HUES64 (cell line): ENCODE results near the gene CPZ.
"Not testable (repeated sequence)": the region's sequence is repeated elsewhere in the genome, so short reads cannot be mapped to it uniquely, and the experiment has no call there.

Experiments used
- H3K27ac ChIP-seq: 2 replicates; pipeline ENCODE4 v1.7.0; 2013; ENCODE audit warnings: low read depth, low read length, inconsistent platforms
- H3K27me3 ChIP-seq: 2 replicates; pipeline ENCODE4 v1.6.1; 2013; ENCODE audit warnings: mild to moderate bottlenecking, low read length; ENCODE audit not compliant: insufficient read depth
- H3K36me3 ChIP-seq: 2 replicates; pipeline ENCODE4 v1.6.1; 2013; ENCODE audit warnings: mild to moderate bottlenecking, low read length; ENCODE audit not compliant: insufficient read depth
- H3K4me1 ChIP-seq: 2 replicates; pipeline ENCODE4 v1.6.1; 2013; ENCODE audit warnings: mild to moderate bottlenecking, low read length, moderate library complexity; ENCODE audit not compliant: insufficient read depth
- H3K4me3 ChIP-seq: 2 replicates; pipeline ENCODE4 v1.5.1; 2013; ENCODE audit warnings: mild to moderate bottlenecking, low read length, moderate library complexity
- H3K9ac ChIP-seq: 2 replicates; pipeline ENCODE4 v1.6.1; 2013; ENCODE audit warnings: mild to moderate bottlenecking, low read depth, low read length
- H3K9me3 ChIP-seq: 2 replicates; pipeline ENCODE4 v1.6.1; 2013; ENCODE audit warnings: low read depth, low read length; ENCODE audit not compliant: insufficient read depth
- WGBS: fragments of 150-250, 120-280 bp; methylation state at CpG from one replicate; pipeline ENCODE4 v1.1.7; 2013; ENCODE audit warnings: missing lambda C conversion rate; 5-methylcytosine and 5-hydroxymethylcytosine counted together

CPZ gene

DNA sequence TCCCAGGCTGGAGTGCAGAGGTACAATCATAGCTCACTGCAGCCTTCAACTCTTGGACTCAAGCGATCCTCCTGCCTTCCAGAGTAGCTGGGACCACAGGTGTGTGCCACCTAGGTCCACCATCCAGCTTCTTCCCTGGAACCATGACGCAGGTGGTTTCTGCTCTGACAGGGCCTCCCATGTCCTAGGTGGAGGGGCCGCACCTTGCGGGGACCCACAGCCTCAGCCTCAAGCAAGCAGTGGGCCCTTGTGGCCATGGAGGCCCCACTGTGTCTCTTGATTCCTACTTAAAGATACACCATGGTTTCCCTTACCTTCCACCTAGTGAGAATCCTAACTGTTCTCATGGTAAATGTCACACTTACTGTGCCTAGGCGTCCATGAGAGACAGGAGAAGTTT is 19.3 kb upstream of the CPZ start:
- H3K4me1 ChIP-seq = peaks cover 9% of the 10 kb centered on the region
- 94% methylated on average over 5 of the region's 5 CpGs for WGBS

DNA sequence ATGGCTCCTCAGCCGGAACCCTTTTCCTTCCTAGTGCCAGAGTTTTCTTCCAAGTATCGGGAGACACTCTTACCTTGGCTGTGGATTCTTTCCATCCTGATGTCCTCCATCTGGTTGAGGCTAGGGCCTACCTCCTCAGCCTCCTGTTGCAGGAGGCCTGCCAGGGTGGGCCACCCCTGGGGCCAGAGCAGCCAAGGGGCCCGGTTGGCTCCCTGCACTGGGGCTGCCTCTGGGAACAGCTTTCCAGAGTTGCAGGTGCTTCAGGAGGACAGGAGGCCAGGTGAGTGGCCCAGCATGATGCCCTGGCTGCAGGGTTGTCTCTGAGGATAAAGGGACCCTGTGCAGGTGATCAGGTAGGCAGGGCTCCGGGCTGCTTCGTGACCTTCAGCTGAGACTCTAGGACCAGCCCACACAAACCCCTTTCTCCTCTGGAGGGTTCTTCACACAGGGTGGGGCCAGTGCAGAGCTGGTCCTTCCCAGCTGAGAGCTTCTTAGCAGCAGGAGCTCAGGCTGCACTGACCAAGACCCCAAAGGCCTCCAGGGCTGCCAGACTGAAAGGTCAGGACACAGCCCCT is 17.7 kb upstream of the CPZ start:
- Histone ChIP-seq H3K9ac (no peak overlapping the region), H3K4me1 (peaks cover 3% of the 10 kb centered on the region; the same call in 1 of the 2 replicates), H3K27ac (no peak overlapping the region), H3K9me3 (no peaks in the 10 kb centered on the region), H3K4me3 (no peak overlapping the region), H3K36me3 (no peaks in the 10 kb centered on the region), H3K27me3 (peaks cover 25% of the 10 kb centered on the region)
- WGBS = 90% methylated on average over 5 of the region's 5 CpGs

More for the DNA sequence above, 19.3 kb upstream of the CPZ start:
- Histone ChIP-seq H3K27ac (no peak overlapping the region), H3K36me3 (no peaks in the 10 kb centered on the region), H3K4me3 (no peak overlapping the region), H3K9ac (no peak overlapping the region), H3K9me3 (no peaks in the 10 kb centered on the region), H3K27me3 (peaks cover 10% of the 10 kb centered on the region)

DNA sequence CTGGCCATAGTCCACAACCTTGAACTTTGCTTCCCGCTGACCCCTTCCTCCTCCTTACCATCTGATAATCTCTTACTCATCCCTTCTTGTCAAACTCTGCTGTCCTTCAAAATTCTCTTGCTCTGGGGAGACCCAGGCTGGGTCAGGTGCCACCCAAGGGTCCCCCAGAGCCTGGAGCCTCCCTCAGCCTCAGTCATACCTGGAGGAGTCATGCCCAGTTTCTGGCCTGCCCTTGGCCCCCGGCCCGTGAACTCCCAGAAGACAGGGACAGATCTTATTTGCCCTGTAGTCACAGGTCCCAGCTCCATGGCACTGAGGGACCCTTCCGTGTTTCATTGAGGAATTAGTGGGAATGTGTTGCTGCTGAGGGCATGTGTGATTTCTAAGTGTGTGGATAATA is 17.1 kb upstream of the CPZ start:
- WGBS = 84% methylated on average over 4 of the region's 4 CpGs
- H3K36me3 ChIP-seq = no peaks in the 10 kb centered on the region

DNA sequence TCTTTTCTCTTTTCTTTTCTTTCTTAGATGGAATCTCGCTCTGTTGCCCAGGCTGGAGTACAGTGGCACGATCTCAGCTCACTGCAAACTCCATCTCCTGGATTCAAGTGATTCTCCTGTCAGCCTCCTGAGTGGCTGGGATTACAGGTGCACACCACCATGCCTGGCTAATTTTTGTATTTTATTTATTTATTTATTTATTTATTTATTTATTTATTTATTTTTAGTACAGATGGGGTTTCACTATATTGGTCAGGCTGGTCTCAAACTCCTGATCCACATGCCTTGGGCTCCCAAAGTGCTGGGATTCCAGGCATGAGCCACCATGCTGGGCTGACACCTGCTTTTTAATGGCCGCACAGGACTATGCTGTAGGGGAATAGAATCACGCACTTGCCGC is 16.0 kb upstream of the CPZ start:
- not testable (repeated sequence) for H3K27ac ChIP-seq, H3K4me3 ChIP-seq, H3K4me1 ChIP-seq, H3K9ac ChIP-seq, H3K36me3 ChIP-seq, H3K9me3 ChIP-seq
- WGBS = 92% methylated on average over 5 of the region's 5 CpGs
- peaks cover 36% of the 10 kb centered on the region for H3K27me3 ChIP-seq

More for the DNA sequence above, 17.1 kb upstream of the CPZ start:
- peaks cover 26% of the 10 kb centered on the region for H3K27me3 ChIP-seq
- peaks cover 4% of the 10 kb centered on the region; the same call in 1 of the 2 replicates for H3K4me1 ChIP-seq
- no peaks in the 10 kb centered on the region for H3K9me3 ChIP-seq
- H3K9ac ChIP-seq = no peak overlapping the region
- no peak overlapping the region for H3K4me3 ChIP-seq
- H3K27ac ChIP-seq = no peak overlapping the region

DNA sequence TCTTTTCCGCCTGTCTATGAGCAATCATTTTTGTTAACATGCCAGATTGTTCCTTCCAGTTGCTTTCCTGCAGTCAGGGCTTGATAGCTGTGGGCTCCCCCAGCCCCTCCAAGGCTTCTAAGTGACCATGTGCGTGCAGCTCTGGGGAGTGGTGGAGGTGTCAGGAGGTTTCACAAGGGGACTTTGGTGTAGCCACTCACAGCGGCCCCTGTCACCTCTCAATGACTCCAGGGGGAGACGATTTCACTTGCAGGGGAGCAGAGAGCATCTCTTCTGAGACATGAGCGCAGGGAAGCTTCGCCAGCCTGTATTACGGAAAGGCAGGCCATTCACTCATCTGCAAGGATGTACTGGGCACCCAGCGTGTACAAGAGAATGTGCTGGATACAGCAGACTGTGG is 15.5 kb upstream of the CPZ start:
- H3K9ac ChIP-seq = no peak overlapping the region
- no peaks in the 10 kb centered on the region for H3K9me3 ChIP-seq
- H3K27me3 ChIP-seq = peaks cover 40% of the 10 kb centered on the region
- no peak overlapping the region for H3K27ac ChIP-seq
- WGBS = 85% methylated on average over 8 of the region's 8 CpGs
- no peaks in the 10 kb centered on the region for H3K36me3 ChIP-seq
- peaks cover 4% of the 10 kb centered on the region; the same call in 1 of the 2 replicates for H3K4me1 ChIP-seq
- H3K4me3 ChIP-seq = no peak overlapping the region

DNA sequence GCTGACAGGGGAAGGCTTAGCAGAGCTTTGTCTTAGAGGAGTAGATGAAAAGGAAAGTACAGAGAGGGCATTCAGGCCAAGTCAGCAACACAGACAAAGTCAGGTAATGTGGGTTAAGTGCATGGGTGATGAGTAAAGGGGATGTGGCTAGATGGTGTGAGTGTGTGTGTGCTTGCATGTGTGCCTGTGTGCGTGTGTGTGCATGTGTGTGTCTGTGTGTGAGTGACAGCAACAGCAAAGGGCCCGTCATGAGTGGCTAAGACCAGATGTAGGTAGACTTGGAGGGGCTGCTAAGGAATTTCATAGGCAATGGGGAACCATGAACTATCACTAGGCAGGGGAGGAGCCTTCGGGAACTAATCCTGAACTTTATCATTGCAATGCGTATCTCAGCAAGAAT is 14.6 kb upstream of the CPZ start:
- 88% methylated on average over 4 of the region's 4 CpGs for WGBS
- H3K36me3 ChIP-seq = no peaks in the 10 kb centered on the region
- no peak overlapping the region for H3K4me3 ChIP-seq
- no peak overlapping the region for H3K9ac ChIP-seq
- peaks cover 4% of the 10 kb centered on the region; the same call in 1 of the 2 replicates for H3K4me1 ChIP-seq
- H3K27ac ChIP-seq = no peak overlapping the region
- no peaks in the 10 kb centered on the region for H3K9me3 ChIP-seq
- peaks cover 49% of the 10 kb centered on the region for H3K27me3 ChIP-seq

DNA sequence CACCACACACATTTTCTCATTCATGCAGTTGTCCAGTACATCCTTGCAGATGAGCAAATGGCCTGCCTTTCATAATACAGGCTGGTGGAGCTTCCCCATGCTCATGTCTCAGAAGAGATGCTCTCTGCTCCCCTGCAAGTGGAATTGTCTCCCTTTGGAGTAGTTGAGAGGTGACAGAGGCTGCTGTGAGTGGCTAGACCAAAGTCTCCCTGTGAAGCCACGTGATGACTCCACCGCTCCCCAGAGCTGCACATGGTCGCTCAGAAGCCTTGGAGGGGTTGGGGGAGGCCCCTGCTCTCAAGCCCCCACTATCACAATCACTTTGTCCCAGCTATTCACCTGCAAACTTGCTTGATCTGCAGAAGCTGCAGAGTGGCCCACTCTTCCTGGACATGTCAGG is 13.8 kb upstream of the CPZ start:
- WGBS = 91% methylated on average over 3 of the region's 3 CpGs
- Histone ChIP-seq H3K9ac (no peak overlapping the region), H3K9me3 (no peaks in the 10 kb centered on the region), H3K27ac (no peak overlapping the region), H3K4me3 (no peak overlapping the region), H3K27me3 (peaks cover 55% of the 10 kb centered on the region), H3K4me1 (peaks cover 4% of the 10 kb centered on the region; the same call in 1 of the 2 replicates), H3K36me3 (no peaks in the 10 kb centered on the region)

DNA sequence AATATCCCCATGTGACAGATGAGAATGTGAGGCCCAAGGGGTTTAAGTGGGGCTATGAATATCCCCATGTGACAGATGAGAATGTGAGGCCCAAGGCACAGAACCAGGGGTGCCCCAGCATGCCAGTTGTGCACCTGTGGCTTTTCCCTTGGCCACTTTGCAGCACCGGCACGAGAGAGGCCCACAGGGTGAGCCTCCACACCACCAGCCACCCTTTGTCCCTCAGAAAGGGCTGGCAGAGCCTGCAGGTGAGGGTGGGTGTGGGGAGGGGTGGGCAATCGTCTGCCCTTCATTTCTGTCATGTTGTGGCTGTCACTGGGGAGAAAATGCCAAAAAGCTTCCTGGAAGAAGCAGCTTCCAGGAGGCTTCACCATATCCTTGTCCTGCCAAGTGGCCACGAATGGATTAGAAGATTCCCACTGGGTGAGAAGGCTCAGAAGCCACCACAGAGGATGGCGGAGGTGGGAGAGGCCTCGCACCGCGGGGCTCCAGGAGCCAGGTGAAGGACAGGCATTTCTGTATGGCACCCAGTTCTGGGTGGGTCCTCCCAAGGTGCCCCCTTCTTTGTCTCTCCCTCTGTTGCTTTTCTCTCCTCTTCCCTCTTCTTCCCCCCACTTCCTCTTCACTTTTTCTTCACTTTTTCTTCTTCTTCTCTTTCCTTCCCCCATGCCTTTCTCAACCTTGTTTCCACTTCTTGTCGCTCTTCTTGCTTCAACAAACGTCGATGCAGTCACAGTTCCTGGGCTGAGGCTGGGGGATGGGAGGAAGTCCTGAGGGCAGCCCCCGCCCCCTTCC is 12.8 kb upstream of the CPZ start:
- Histone ChIP-seq H3K9ac (no peak overlapping the region), H3K27me3 (peaks cover 61% of the 10 kb centered on the region), H3K4me3 (peak overlapping the region; percentile 26; the same call in 1 of the 2 replicates), H3K9me3 (no peaks in the 10 kb centered on the region), H3K4me1 (peaks cover 4% of the 10 kb centered on the region; the same call in 1 of the 2 replicates), H3K36me3 (no peaks in the 10 kb centered on the region), H3K27ac (no peak overlapping the region)
- WGBS = 26% methylated on average over 11 of the region's 12 CpGs

DNA sequence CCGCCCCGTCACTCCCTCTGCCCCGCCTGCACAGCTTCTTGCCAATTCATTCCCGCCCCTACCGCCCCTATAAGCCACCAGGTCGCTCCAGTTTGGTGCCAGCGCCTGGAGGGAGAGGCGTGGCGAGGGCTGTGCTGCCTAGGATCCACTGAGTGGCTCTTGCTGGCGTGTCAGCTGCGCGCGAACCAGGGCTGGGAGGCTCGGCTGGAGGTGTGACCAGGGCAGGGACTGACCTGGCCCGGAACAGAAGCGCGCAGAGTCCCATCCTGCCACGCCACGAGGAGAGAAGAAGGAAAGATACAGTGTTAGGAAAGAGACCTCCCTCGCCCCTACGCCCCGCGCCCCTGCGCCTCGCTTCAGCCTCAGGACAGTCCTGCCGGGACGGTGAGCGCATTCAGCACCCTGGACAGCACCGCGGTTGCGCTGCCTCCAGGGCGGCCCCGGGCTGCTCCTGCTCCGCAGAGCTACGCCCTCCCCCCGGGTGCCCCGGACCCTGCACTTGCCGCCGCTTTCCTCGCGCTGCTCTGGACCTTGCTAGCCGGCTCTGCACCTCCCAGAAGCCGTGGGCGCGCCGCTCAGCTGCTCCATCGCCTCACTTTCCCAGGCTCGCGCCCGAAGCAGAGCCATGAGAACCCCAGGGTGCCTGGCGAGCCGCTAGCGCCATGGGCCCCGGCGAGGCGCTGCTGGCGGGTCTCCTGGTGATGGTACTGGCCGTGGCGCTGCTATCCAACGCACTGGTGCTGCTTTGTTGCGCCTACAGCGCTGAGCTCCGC is 12.1 kb upstream of the CPZ start, which contains the start of gene GPR78:
Gene GPR78, plus strand, starts transcription at position 72 of the 773 bp plus-strand sequence. Its CDS starts 591 bp downstream, at position 663.
- Histone ChIP-seq H3K4me1 (peaks cover 4% of the 10 kb centered on the region; the same call in 1 of the 2 replicates), H3K9me3 (no peaks in the 10 kb centered on the region), H3K27ac (no peak within 1 kb of the TSS; the same call in 1 of the 2 replicates), H3K4me3 (peak within 1 kb of the TSS; percentile 49), H3K27me3 (peaks cover 61% of the 10 kb centered on the region), H3K36me3 (no peaks in the 10 kb centered on the region), H3K9ac (no peak within 1 kb of the TSS)
- under 1% methylated on average over 63 of the region's 63 CpGs for WGBS

DNA sequence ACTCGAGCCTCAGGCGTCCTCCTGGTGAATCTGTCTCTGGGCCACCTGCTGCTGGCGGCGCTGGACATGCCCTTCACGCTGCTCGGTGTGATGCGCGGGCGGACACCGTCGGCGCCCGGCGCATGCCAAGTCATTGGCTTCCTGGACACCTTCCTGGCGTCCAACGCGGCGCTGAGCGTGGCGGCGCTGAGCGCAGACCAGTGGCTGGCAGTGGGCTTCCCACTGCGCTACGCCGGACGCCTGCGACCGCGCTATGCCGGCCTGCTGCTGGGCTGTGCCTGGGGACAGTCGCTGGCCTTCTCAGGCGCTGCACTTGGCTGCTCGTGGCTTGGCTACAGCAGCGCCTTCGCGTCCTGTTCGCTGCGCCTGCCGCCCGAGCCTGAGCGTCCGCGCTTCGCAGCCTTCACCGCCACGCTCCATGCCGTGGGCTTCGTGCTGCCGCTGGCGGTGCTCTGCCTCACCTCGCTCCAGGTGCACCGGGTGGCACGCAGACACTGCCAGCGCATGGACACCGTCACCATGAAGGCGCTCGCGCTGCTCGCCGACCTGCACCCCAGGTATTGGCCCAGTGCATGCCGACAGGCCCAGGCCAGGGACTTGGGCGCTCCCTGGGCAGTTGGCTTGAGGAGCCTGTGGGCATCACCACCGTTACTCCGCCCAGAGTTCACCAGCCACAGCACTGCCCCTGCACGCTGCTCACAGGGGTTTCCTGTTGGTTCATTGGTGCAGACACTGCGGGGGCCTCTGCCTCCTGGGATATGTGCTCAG is 11.3 kb upstream of the CPZ start:
- peaks cover 61% of the 10 kb centered on the region for H3K27me3 ChIP-seq
- H3K4me1 ChIP-seq = peaks cover 4% of the 10 kb centered on the region; the same call in 1 of the 2 replicates
- peak overlapping the region; percentile 49 for H3K4me3 ChIP-seq
- H3K27ac ChIP-seq = no peak overlapping the region
- H3K9me3 ChIP-seq = no peaks in the 10 kb centered on the region
- WGBS = 32% methylated on average over 66 of the region's 66 CpGs
- no peaks in the 10 kb centered on the region for H3K36me3 ChIP-seq
- H3K9ac ChIP-seq = no peak overlapping the region
